SH-SY5Y (cell line): ENCODE measurements around the gene TBXAS1.

Experiments
- GATA2 ChIP-seq: IDR thresholded peaks from 2 replicates; pipeline ENCODE4 v1.6.1; 2011; ENCODE audit warnings: mild to moderate bottlenecking, low read depth, low read length
- GATA3 ChIP-seq: IDR thresholded peaks from 2 replicates; pipeline ENCODE4 v1.6.1; 2011; ENCODE audit warnings: low read depth, mild to moderate bottlenecking, low read length, moderate library complexity

- TF ChIP-seq GATA3, result no peak
- no peak for TF ChIP-seq GATA2
These were observed 199.2 kb downstream of the TBXAS1 start for GRCh38 chr7:140028311-140028710.
